Subcutaneous adipose tissue (tissue), 4 donors: ENCODE measurements around the gene COLEC11. TPM values are rescaled to one million over a fixed set of nuclear protein-coding genes. Genes with fewer than 3 reads are reported as not detected.

ENCODE experiments used
- CTCF ChIP-seq: fragments of 450-650 bp; IDR thresholded peaks from one replicate; pipeline ENCODE4 v1.5.1; 2016; ENCODE audit warnings: low read depth, mild to moderate bottlenecking, control low read depth, antibody characterized with exemption, moderate library complexity
- total RNA-seq, 4 donors: library from RNA; depleted of rRNA; stranded (reverse); fragments of >200 nt; gene quantifications; one replicate each; pipeline ENCODE4 v1.1.0, GENCODE V29; 2016

The COLEC11 gene
- total RNA-seq, 4 donors from 2014 or later: 1.1 to 9.8 (median 2.3) TPM

GRCh38 chr2:3631161-3631850 is 36.4 kb downstream of the COLEC11 start:
- TF ChIP-seq CTCF: no peak

- no peak for TF ChIP-seq CTCF
Measured at GRCh38 chr2:3631851-3632659, 37.1 kb downstream of the COLEC11 start.

GRCh38 chr2:3633089-3633981 is 38.4 kb downstream of the COLEC11 start:
- no peak for TF ChIP-seq CTCF

- no peak for TF ChIP-seq CTCF
Measured at GRCh38 chr2:3633982-3634595, 39.2 kb downstream of the COLEC11 start.

GRCh38 chr2:3634596-3635121 is 39.7 kb downstream of the COLEC11 start:
- TF ChIP-seq CTCF: no peak

- TF ChIP-seq CTCF: no peak
Measured at GRCh38 chr2:3635171-3635974, 40.5 kb downstream of the COLEC11 start.
